GM12891 (cell line): ENCODE data around the gene NGB.
"Not testable (repeated sequence)": the region's sequence is repeated elsewhere in the genome, so short reads cannot be mapped to it uniquely, and the experiment has no call there.

ENCODE experiments used
- DNase-seq: peaks from one replicate; pipeline ENCODE4 v3.0.0; 2011; ENCODE audit warnings: low spot score; ENCODE audit not compliant: insufficient read length
- FAIRE-seq: peaks from 2 replicates; lab custom pipeline; 2011; peaks lifted over from hg19 to GRCh38; lab: Jason Lieb, UNC
- PAX5 ChIP-seq: IDR thresholded peaks from 2 replicates; pipeline ENCODE4 v1.6.1; 2011; ENCODE audit warnings: low read length, moderate library complexity, mild to moderate bottlenecking; ENCODE audit not compliant: insufficient read depth, severe bottlenecking
- POLR2A ChIP-seq: IDR thresholded peaks from 2 replicates; pipeline ENCODE4 v1.6.1; 2011; ENCODE audit warnings: low read depth, low read length, control low read depth
- POLR2AphosphoS5 ChIP-seq: IDR thresholded peaks from 2 replicates; pipeline ENCODE4 v1.6.1; 2011; ENCODE audit warnings: low read depth, low read length, control low read depth
- POU2F2 ChIP-seq: IDR thresholded peaks from 2 replicates; pipeline ENCODE4 v1.6.1; 2011; ENCODE audit warnings: low read depth, mild to moderate bottlenecking, control low read depth, low read length, moderate library complexity
- SPI1 ChIP-seq: IDR thresholded peaks from 2 replicates; pipeline ENCODE4 v1.6.1; 2011; ENCODE audit warnings: low read depth, low read length, control low read depth
- TAF1 ChIP-seq: IDR thresholded peaks from 2 replicates; pipeline ENCODE4 v1.6.1; 2011; ENCODE audit warnings: low read depth, low read length, control low read depth

The NGB gene

DNA sequence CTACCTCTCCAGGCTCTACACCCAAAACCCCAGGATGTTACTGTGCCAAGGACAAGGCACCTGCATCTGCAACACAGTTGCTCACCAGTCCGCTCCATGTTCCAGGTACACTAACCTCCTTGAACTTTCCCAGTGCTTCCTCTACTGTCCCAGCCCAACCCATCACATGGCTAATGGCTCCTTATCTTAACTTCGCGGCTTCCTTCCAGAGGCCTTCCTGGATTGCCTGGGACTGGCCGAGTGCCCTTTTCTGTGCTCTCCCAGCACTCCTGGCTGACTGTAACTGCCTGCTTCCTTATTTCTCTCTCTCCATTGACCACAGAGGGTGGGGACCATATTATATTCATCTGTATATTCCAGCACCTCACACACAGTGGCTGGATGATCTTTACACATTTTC is 28.8 kb upstream of the NGB start:
- DNase-seq, result no peak
- no peak for FAIRE-seq
- TF ChIP-seq SPI1, result no peak
- no peak for TF ChIP-seq POLR2A
- TF ChIP-seq POU2F2, result no peak
- TF ChIP-seq POLR2AphosphoS5, result no peak
- TF ChIP-seq TAF1, result no peak
- TF ChIP-seq PAX5, result no peak

DNA sequence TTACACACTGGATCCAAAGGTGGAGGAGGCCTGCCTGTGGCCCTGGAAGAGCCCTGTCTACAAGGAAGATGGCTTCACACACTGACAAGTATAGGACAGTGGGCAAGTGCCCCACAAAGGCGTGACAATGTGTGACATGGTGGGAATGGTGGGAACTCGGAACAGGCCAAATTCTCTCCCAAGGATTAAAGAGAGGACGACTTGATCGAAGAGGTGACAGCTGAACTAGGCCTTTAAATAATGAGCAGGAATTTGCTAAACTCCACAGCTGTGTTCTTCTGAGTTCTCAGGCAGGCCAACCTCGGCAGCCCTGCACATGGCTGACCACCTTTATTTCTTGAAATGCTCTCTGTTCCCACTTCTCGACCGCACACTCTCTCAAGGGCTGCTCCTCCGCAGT is 25.9 kb upstream of the NGB start:
- FAIRE-seq (no peak), DNase-seq (no peak)
- TF ChIP-seq POLR2AphosphoS5 (no peak), POU2F2 (no peak), TAF1 (no peak), POLR2A (no peak), SPI1 (no peak), PAX5 (no peak)

DNA sequence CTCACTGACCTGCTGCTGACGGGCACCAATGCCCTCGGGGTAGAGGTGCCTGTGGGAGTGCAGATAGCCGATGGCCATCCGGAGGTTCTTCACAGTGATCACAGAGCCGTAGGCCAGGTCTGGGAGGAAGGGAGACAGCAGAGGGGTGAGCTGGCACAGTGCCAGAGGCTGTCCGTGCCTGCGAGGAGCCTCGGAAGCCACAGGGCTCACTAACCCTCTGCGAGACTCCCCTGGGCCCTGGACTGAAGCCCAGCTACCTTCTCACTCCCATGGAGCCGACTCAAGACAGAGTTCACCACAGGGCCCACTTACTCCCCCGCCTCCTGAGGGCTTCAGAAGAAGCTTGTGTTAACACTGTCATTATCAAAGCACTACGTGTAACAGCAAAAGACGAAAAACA is 25.1 kb upstream of the NGB start:
- TF ChIP-seq SPI1 (no peak), PAX5 (no peak), POLR2A (no peak)
- FAIRE-seq (no peak), DNase-seq (no peak)

DNA sequence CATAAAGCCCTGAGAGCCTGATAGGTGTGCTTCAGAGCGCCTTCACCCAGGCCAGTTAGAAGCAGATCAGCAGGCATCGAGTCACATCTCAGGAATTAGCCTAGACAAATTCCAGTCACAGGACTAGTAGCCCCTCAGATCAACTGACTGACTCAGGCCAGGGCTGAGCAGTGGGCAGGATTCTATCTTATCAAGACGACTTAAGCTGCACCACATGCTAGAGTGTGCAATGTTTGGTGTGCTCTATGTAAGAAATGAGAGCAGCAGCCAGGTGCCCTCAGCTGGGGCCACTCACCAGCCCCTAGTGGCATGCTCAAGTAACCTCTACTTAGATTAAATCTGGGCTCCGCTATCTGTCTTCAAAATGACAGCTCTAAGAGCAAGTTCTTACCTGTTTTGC is 19.7 kb upstream of the NGB start:
- TF ChIP-seq POLR2A (no peak), POU2F2 (no peak), SPI1 (no peak), PAX5 (no peak), POLR2AphosphoS5 (no peak), TAF1 (no peak)
- DNase-seq, result no peak
- no peak for FAIRE-seq

DNA sequence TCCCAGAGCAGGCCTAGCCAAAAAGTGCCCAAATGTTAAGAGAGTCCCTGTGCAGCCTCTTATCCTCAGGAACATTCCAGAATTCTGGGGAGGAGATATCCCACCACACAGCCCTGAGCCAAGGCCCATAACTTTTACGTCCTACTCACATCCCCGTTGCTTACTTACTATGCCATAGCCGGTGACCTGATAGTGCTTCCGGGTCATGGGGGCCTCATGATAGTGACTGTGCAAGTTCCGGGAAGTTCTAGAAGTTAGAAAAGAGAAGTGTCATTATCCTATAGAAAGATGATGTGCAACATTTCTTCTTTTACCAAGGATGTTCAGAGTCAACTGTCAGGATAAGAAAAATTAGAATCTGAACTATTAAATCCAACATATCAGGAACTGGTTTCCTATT is 15.6 kb upstream of the NGB start:
- TF ChIP-seq PAX5 (no peak), POU2F2 (no peak), SPI1 (no peak), POLR2AphosphoS5 (no peak), POLR2A (no peak), TAF1 (no peak)
- no peak for FAIRE-seq
- no peak for DNase-seq

DNA sequence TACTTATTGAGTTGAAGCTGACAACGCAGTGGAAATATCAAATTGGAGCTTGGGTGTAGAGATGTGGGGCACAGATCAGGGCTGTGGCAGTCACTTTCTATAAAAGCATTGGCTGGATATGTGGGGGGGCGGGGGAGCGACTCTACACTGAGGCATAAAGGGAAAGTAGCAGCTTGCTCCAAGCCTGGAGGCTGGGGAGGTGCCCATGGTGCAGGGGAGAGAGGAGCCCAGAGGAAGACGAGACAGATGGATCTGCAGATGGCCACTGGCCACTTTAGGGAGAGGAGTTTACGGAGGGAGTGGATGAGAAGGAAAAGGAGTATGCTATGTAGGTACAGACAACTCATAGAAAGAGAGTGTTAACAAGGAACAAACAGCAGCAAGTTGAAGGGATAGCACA is 13.5 kb upstream of the NGB start:
- no peak for TF ChIP-seq POLR2A
- FAIRE-seq (no peak), DNase-seq (no peak)

DNA sequence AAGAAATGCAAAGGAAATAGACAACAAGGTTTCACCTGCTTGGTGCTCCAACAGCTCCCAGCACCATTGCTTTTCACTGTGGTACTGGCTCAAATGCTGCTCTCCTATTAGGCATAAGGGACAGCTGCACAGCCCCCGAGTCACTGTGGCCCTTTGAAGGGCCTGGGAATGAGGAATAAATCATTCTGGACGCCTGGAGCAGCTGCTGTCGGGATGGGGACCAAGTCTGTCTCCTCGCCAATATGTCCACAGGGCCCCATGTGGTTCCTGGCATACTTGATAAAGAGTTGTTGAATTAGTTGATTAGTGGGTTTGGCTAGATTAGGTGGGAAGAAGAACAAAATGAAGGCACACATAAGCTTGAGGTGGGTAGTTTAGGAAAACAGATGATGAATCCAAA is 13.1 kb upstream of the NGB start:
- FAIRE-seq (no peak), DNase-seq (no peak)

DNA sequence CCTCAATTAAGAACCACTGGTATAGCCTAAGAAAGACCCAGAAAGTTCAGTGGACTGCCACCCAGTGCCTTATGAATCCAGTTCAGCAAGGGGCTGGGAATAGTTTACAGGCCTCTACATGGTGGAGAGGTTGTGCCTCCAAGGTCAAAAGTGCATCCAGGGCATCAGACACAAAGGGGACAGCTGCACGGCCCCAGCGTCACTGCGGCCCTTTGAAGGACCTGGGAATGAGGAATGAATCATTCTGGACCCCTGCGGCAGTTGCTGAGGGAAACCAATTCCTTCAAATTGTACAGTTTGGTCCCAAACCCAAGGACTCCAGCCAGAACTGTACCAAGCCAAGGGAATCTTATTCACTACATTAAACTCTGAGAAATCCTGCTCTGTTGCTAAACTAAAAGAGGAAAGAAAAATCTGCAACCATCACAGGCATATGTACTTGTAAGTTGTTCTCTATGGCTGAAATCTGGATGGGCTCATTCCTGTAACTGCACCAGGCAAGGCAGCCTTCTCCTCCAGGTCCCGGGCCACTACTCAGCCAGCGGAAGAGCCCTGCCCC is 10.9 kb upstream of the NGB start:
- no peak for TF ChIP-seq TAF1
- no peak for TF ChIP-seq PAX5
- TF ChIP-seq SPI1, result no peak
- no peak for TF ChIP-seq POU2F2
- TF ChIP-seq POLR2A, result no peak
- TF ChIP-seq POLR2AphosphoS5, result no peak
- DNase-seq (no peak), FAIRE-seq (no peak)

More for the DNA sequence above, 13.1 kb upstream of the NGB start:
- TF ChIP-seq TAF1 (no peak), POU2F2 (no peak), POLR2AphosphoS5 (no peak), PAX5 (no peak), SPI1 (no peak), POLR2A (no peak)

DNA sequence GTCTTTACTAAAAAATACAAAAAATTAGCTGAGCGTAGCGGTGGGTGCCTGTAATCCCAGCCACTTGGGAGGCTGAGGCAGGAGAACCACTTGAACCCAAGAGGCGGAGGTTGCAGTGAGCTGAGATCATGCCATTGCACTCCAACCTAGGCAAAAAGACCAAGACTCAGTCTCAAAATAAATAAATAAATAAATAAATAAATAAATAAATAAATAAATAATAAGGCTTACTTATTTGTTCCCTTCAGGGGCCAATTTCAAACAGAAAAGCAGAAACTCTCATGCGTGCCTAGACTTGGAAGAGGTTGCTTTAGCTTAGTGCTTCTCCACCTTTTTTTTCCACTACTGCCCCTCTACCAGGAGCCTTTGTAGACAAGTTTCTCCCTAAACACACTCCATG is 9.9 kb upstream of the NGB start:
- not testable (repeated sequence) for FAIRE-seq, DNase-seq

DNA sequence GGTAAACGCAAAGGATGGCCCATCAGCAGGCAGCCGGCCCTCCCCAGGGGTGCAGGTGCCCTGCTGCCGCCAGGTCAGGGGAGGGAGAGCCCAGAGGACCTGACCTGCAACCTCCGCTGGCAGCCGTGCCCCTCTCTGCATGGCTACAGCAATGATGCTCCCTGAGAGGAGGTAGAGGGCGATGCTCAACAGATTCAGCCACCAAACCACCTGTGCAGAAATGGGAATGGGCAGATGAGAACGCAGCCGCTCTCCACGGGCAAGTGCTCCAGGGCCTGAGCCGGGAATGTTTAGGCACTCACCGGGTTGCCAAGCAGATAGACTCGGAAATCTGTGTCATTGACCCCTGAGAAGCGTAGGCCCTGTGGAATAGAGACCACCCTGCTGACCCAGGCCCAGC is 8.7 kb upstream of the NGB start:
- FAIRE-seq (no peak), DNase-seq (no peak)
- no peak for TF ChIP-seq SPI1
- no peak for TF ChIP-seq POLR2AphosphoS5
- no peak for TF ChIP-seq POLR2A
- no peak for TF ChIP-seq POU2F2
- no peak for TF ChIP-seq PAX5
- TF ChIP-seq TAF1, result no peak
